ENCODE measurements around the gene RNASE12. TPM values are rescaled to one million over a fixed set of nuclear protein-coding genes. Genes with fewer than 3 reads are reported as not detected.
"Not testable (repeated sequence)": the region's sequence is repeated elsewhere in the genome, so short reads cannot be mapped to it uniquely, and the experiment has no call there.

RNASE12 gene
- total RNA-seq, 1 donor from 2014 or later: not detected

GRCh38 chr14:20623798-20624197 is 32.6 kb upstream of the RNASE12 start:
- no peaks in the 10 kb centered on the region for H3K27me3 ChIP-seq (ENCODE audit: control insufficient read depth, insufficient read depth, low read length)
- no peak overlapping the region for H3K4me3 ChIP-seq (ENCODE audit: low read depth, low read length)
- no peak for FAIRE-seq
- no peaks in the 10 kb centered on the region for H3K36me3 ChIP-seq (ENCODE audit: control insufficient read depth, insufficient read depth, low read length)
- TF ChIP-seq CTCF (IDR thresholded peaks at IDR 0.05; ENCODE audit: insufficient read depth, low read length, severe bottlenecking): no peak
- DNase-seq (ENCODE audit: low read depth): no peak

- Histone ChIP-seq H3K27me3 (ENCODE audit: control insufficient read depth, insufficient read depth, low read length) (no peaks in the 10 kb centered on the region), H3K4me3 (ENCODE audit: low read depth, low read length) (no peak overlapping the region), H3K36me3 (ENCODE audit: control insufficient read depth, insufficient read depth, low read length) (no peaks in the 10 kb centered on the region)
- no peak for TF ChIP-seq CTCF (IDR thresholded peaks at IDR 0.05; ENCODE audit: insufficient read depth, low read length, severe bottlenecking)
- no peak for DNase-seq (ENCODE audit: low read depth)
- FAIRE-seq: no peak
Observed at GRCh38 chr14:20622816-20623291, 31.7 kb upstream of the RNASE12 start.

- FAIRE-seq (no peak), DNase-seq (ENCODE audit: low read depth) (no peak)
- TF ChIP-seq CTCF (IDR thresholded peaks at IDR 0.05; ENCODE audit: insufficient read depth, low read length, severe bottlenecking): no peak
- H3K36me3 ChIP-seq (ENCODE audit: control insufficient read depth, insufficient read depth, low read length): no peaks in the 10 kb centered on the region
- no peak overlapping the region for H3K4me3 ChIP-seq (ENCODE audit: low read depth, low read length)
- no peaks in the 10 kb centered on the region for H3K27me3 ChIP-seq (ENCODE audit: control insufficient read depth, insufficient read depth, low read length)
Observed at GRCh38 chr14:20620798-20621478, 29.8 kb upstream of the RNASE12 start.

- not testable (repeated sequence) for DNase-seq (ENCODE audit: low read depth); H3K36me3 ChIP-seq (ENCODE audit: control insufficient read depth, insufficient read depth, low read length); FAIRE-seq; H3K4me3 ChIP-seq (ENCODE audit: low read depth, low read length); H3K27me3 ChIP-seq (ENCODE audit: control insufficient read depth, insufficient read depth, low read length)
Observed at GRCh38 chr14:20619688-20620087, 28.5 kb upstream of the RNASE12 start.

GRCh38 chr14:20618271-20618749 is 27.1 kb upstream of the RNASE12 start:
- no peak for DNase-seq (ENCODE audit: low read depth)
- Histone ChIP-seq H3K4me3 (ENCODE audit: low read depth, low read length) (no peak overlapping the region), H3K36me3 (ENCODE audit: control insufficient read depth, insufficient read depth, low read length) (no peaks in the 10 kb centered on the region), H3K27me3 (ENCODE audit: control insufficient read depth, insufficient read depth, low read length) (no peaks in the 10 kb centered on the region)
- no peak for FAIRE-seq
- no peak for TF ChIP-seq CTCF (IDR thresholded peaks at IDR 0.05; ENCODE audit: insufficient read depth, low read length, severe bottlenecking)

GRCh38 chr14:20617138-20618003 is 26.2 kb upstream of the RNASE12 start:
- H3K36me3 ChIP-seq (ENCODE audit: control insufficient read depth, insufficient read depth, low read length): no peaks in the 10 kb centered on the region
- FAIRE-seq (no peak), DNase-seq (ENCODE audit: low read depth) (no peak)
- no peaks in the 10 kb centered on the region for H3K27me3 ChIP-seq (ENCODE audit: control insufficient read depth, insufficient read depth, low read length)
- no peak for TF ChIP-seq CTCF (IDR thresholded peaks at IDR 0.05; ENCODE audit: insufficient read depth, low read length, severe bottlenecking)
- no peak overlapping the region for H3K4me3 ChIP-seq (ENCODE audit: low read depth, low read length)

Measured in bronchial epithelial cell (primary cell).